DMS53 (cell line): Measurements from ENCODE around the gene LRFN2.
A peak's percentile ranks its signal among the peaks of the same experiment; 100 is the strongest.

ENCODE experiments used
- DNase-seq: peaks from one replicate; lab custom pipeline; 2025; lab: John Stamatoyannopoulos, UW

Gene LRFN2

GRCh38 chr6:40586369-40587201 is 579 bp downstream of the LRFN2 start:
- peak; percentile 69 for DNase-seq

GRCh38 chr6:40585651-40586269 is 1.4 kb downstream of the LRFN2 start:
- peak; percentile 81 for DNase-seq

- DNase-seq = peak; percentile 52
Observed at GRCh38 chr6:40585223-40585622, 1.9 kb downstream of the LRFN2 start.

GRCh38 chr6:40584741-40585140 is 2.4 kb downstream of the LRFN2 start:
- no peak for DNase-seq

GRCh38 chr6:40583709-40584108 is 3.5 kb downstream of the LRFN2 start:
- DNase-seq = peak; percentile 45

GRCh38 chr6:40582892-40583291 is 4.3 kb downstream of the LRFN2 start:
- peak; percentile 14 for DNase-seq

- DNase-seq = no peak
Observed at GRCh38 chr6:40579101-40579500, 8.1 kb downstream of the LRFN2 start.

GRCh38 chr6:40577672-40578071 is 9.5 kb downstream of the LRFN2 start:
- DNase-seq = peak; percentile 11

- DNase-seq = no peak
Observed at GRCh38 chr6:40573221-40573620, 13.9 kb downstream of the LRFN2 start.

- no peak for DNase-seq
Observed at GRCh38 chr6:40569162-40569910, 17.8 kb downstream of the LRFN2 start.

- no peak for DNase-seq
Observed at GRCh38 chr6:40568062-40568708, 19.0 kb downstream of the LRFN2 start.

- DNase-seq = no peak
Observed at GRCh38 chr6:40563111-40563510, 24.1 kb downstream of the LRFN2 start.

- no peak for DNase-seq
Observed at GRCh38 chr6:40559056-40559455, 28.1 kb downstream of the LRFN2 start.

- no peak for DNase-seq
Observed at GRCh38 chr6:40558102-40558501, 29.1 kb downstream of the LRFN2 start.

GRCh38 chr6:40556881-40557280 is 30.3 kb downstream of the LRFN2 start:
- no peak for DNase-seq

GRCh38 chr6:40556023-40556422 is 31.1 kb downstream of the LRFN2 start:
- no peak for DNase-seq

- no peak for DNase-seq
Observed at GRCh38 chr6:40555092-40555491, 32.1 kb downstream of the LRFN2 start.

- DNase-seq = no peak
Observed at GRCh38 chr6:40552941-40553340, 34.2 kb downstream of the LRFN2 start.

GRCh38 chr6:40551966-40552505 is 35.1 kb downstream of the LRFN2 start:
- DNase-seq = no peak

GRCh38 chr6:40550202-40551101 is 36.7 kb downstream of the LRFN2 start:
- peak; percentile 70 for DNase-seq

GRCh38 chr6:40545954-40546353 is 41.2 kb downstream of the LRFN2 start:
- DNase-seq = no peak
